ENCODE results near the gene SCMH1.

DNA sequence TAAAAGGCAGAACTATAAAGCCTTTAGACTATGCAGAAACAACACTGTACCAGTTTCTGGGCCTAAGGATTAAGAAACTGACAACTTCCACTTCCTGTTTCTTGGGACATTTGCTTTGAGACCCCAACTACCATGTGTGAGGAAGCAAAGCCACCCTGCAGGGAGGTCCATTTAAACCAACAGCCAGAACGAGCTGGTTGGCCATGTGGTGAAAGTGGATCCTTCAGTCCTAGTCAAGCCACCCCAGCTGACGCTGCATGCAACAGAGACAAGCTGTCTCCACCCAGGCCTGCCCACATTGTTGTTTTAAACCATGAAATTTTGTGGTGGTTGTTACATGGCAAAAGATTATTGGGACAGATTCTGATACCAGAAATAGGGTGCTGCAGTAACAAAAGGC is 188.8 kb downstream of the SCMH1 start:
- TF ChIP-seq, protein P1, sequence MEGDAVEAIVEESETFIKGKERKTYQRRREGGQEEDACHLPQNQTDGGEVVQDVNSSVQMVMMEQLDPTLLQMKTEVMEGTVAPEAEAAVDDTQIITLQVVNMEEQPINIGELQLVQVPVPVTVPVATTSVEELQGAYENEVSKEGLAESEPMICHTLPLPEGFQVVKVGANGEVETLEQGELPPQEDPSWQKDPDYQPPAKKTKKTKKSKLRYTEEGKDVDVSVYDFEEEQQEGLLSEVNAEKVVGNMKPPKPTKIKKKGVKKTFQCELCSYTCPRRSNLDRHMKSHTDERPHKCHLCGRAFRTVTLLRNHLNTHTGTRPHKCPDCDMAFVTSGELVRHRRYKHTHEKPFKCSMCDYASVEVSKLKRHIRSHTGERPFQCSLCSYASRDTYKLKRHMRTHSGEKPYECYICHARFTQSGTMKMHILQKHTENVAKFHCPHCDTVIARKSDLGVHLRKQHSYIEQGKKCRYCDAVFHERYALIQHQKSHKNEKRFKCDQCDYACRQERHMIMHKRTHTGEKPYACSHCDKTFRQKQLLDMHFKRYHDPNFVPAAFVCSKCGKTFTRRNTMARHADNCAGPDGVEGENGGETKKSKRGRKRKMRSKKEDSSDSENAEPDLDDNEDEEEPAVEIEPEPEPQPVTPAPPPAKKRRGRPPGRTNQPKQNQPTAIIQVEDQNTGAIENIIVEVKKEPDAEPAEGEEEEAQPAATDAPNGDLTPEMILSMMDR (IDR thresholded peaks at IDR 0.05), result no peak
- TF ChIP-seq POLR2A (IDR thresholded peaks at IDR 0.05) (no peak), EP300 (IDR thresholded peaks at IDR 0.05) (no peak)
